SU-DHL-6 (cell line): Measurements from ENCODE around the gene OR8D2.

Source experiments
- H2AFZ ChIP-seq: fragments of 200-600 bp; sonication (generic); 2 replicates; pipeline ENCODE4 v1.6.1; 2014; ENCODE audit warnings: low read depth, mild to moderate bottlenecking, moderate library complexity, mixed read lengths, antibody characterized with exemption, low read length; ENCODE audit not compliant: severe bottlenecking
- H3F3A ChIP-seq: fragments of 200-600 bp; shearing (Covaris generic); 2 replicates; pipeline ENCODE4 v1.6.0; 2016; ENCODE audit warnings: antibody characterized with exemption, mild to moderate bottlenecking; ENCODE audit not compliant: insufficient read depth
- H3K27ac ChIP-seq: fragments of 200-600 bp; sonication (generic); 2 replicates; pipeline ENCODE4 v1.5.1; 2016; ENCODE audit warnings: low read depth, mild to moderate bottlenecking, low read length, moderate library complexity, mixed read lengths
- H3K27me3 ChIP-seq: fragments of 200-600 bp; sonication (generic), shearing (Covaris generic); 2 replicates; pipeline ENCODE4 v1.6.0; 2014; ENCODE audit warnings: mild to moderate bottlenecking, low read length
- H3K36me3 ChIP-seq: fragments of 200-600 bp; sonication (generic); 2 replicates; pipeline ENCODE4 v1.6.1; 2014; ENCODE audit warnings: mild to moderate bottlenecking, low read length, mixed read lengths
- H3K4me2 ChIP-seq: fragments of 300-600, 200-600 bp; shearing (Covaris generic), sonication (generic); 2 replicates; pipeline ENCODE4 v1.6.0; 2014; ENCODE audit warnings: low read length, low read depth, mild to moderate bottlenecking; ENCODE audit not compliant: poor library complexity, severe bottlenecking
- H3K4me3 ChIP-seq: fragments of 200-600 bp; sonication (generic); 2 replicates; pipeline ENCODE4 v1.5.1; 2014; ENCODE audit warnings: antibody characterized with exemption, low read length, mild to moderate bottlenecking, mixed read lengths; ENCODE audit not compliant: insufficient read depth, poor library complexity, severe bottlenecking
- H3K79me2 ChIP-seq: fragments of 200-600 bp; sonication (generic); 2 replicates; pipeline ENCODE4 v1.6.1; 2014; ENCODE audit warnings: mild to moderate bottlenecking, low read length, moderate library complexity; ENCODE audit not compliant: insufficient read depth
- H3K9ac ChIP-seq: fragments of 200-600 bp; sonication (generic); 2 replicates; pipeline ENCODE4 v1.7.0; 2014; ENCODE audit warnings: mild to moderate bottlenecking, low read length
- H3K9me2 ChIP-seq: fragments of 200-600 bp; sonication (generic); replicated peaks from 2 replicates; pipeline ENCODE4 v1.6.1; 2014; ENCODE audit warnings: low read length; ENCODE audit not compliant: insufficient read depth
- H3K9me3 ChIP-seq: fragments of 200-600 bp; sonication (generic); 2 replicates; pipeline ENCODE4 v1.6.1; 2014; ENCODE audit warnings: low read length, mixed read lengths; ENCODE audit not compliant: insufficient read depth
- H4K20me1 ChIP-seq: fragments of 200-600 bp; sonication (generic); 2 replicates; pipeline ENCODE4 v1.6.1; 2014; ENCODE audit warnings: low read depth, mild to moderate bottlenecking, antibody characterized with exemption, low read length, moderate library complexity, mixed read lengths
- CTCF ChIP-seq: fragments of 200-600 bp; sonication (generic); IDR thresholded peaks from one replicate; pipeline ENCODE4 v1.5.1; 2017; ENCODE audit warnings: antibody characterized with exemption, mild to moderate bottlenecking, low read length, moderate library complexity; ENCODE audit not compliant: insufficient read depth, poor library complexity, severe bottlenecking
- EZH2phosphoT487 ChIP-seq: fragments of 200-600 bp; sonication (generic), shearing (Covaris generic); conservative IDR thresholded peaks from 2 replicates; pipeline ENCODE4 v1.6.1; 2018; ENCODE audit warnings: mild to moderate bottlenecking, antibody characterized with exemption, low read length, moderate library complexity, mixed read lengths

OR8D2 gene

GRCh38 chr11:124313131-124313530, 6.9 kb downstream of the OR8D2 start:
- TF ChIP-seq EZH2phosphoT487 (no peak), CTCF (no peak)
- H3K9ac ChIP-seq = no peak overlapping the region
- no peaks in the 10 kb centered on the region for H3F3A ChIP-seq
- H3K9me3 ChIP-seq = no peaks in the 10 kb centered on the region
- H3K36me3 ChIP-seq = no peaks in the 10 kb centered on the region
- no peaks in the 10 kb centered on the region for H3K27me3 ChIP-seq
- H3K4me2 ChIP-seq = no peak overlapping the region
- H3K4me3 ChIP-seq = no peak overlapping the region
- no peaks in the 10 kb centered on the region for H4K20me1 ChIP-seq
- no peaks in the 10 kb centered on the region for H3K79me2 ChIP-seq
- no peak overlapping the region for H3K27ac ChIP-seq
- no peak overlapping the region for H2AFZ ChIP-seq
- H3K9me2 ChIP-seq = no peaks in the 10 kb centered on the region

DNA sequence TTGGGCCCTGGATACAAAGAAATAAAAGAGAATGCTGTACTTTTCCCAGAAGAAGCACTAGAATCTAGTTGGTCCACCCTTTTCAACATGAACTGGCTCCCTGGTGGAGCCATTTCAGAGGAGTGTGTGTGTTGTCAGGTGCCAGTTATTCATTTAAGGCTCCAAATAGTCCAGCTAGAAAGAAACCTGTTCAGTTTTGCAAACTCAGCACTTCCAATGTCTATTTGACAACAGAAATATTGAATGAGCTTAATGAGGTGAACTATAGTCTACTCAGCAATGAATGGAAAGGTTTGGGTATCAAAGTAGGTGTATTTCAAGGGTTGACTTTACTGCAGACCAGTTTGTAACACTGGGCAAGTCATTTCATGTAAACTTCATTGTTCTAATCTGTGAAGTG, 8.3 kb downstream of the OR8D2 start:
- no peaks in the 10 kb centered on the region for H4K20me1 ChIP-seq
- H3K27me3 ChIP-seq = no peaks in the 10 kb centered on the region
- H3K9ac ChIP-seq = no peak overlapping the region
- no peak overlapping the region for H2AFZ ChIP-seq
- no peaks in the 10 kb centered on the region for H3K79me2 ChIP-seq
- H3K9me2 ChIP-seq = no peaks in the 10 kb centered on the region
- no peaks in the 10 kb centered on the region for H3F3A ChIP-seq
- no peak overlapping the region for H3K4me3 ChIP-seq
- H3K4me2 ChIP-seq = no peak overlapping the region
- no peaks in the 10 kb centered on the region for H3K36me3 ChIP-seq
- no peak overlapping the region for H3K27ac ChIP-seq
- H3K9me3 ChIP-seq = no peaks in the 10 kb centered on the region
- TF ChIP-seq EZH2phosphoT487 (no peak), CTCF (no peak)

DNA sequence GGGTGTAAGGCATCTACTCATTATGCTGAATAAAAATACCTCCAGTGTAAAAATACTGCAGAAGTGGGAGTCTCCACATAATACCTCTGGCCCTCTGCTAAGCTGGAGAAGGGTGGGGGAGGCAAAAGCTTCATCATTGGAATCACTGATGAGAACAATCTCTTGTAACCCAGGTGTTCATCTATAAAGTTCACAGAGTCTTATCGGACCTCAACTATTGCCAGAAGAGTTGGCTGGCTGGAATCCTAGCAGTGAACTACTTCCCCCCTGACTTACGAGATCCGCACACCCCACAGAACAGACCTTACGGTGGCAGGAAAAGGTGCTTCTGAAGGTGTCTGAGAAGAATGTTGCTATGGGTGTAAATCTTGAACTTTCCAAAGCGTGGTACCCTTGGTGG, 8.7 kb downstream of the OR8D2 start:
- Histone ChIP-seq H3K9me2 (no peaks in the 10 kb centered on the region), H3K9me3 (no peaks in the 10 kb centered on the region), H4K20me1 (no peaks in the 10 kb centered on the region), H3K79me2 (no peaks in the 10 kb centered on the region), H3K4me2 (no peak overlapping the region), H3K36me3 (no peaks in the 10 kb centered on the region), H3F3A (no peaks in the 10 kb centered on the region), H3K9ac (no peak overlapping the region), H2AFZ (no peak overlapping the region), H3K4me3 (no peak overlapping the region), H3K27me3 (no peaks in the 10 kb centered on the region), H3K27ac (no peak overlapping the region)
- no peak for TF ChIP-seq CTCF
- TF ChIP-seq EZH2phosphoT487 = no peak

- no peaks in the 10 kb centered on the region for H3K79me2 ChIP-seq
- H3K27me3 ChIP-seq = no peaks in the 10 kb centered on the region
- H4K20me1 ChIP-seq = no peaks in the 10 kb centered on the region
- no peaks in the 10 kb centered on the region for H3F3A ChIP-seq
- H3K36me3 ChIP-seq = no peaks in the 10 kb centered on the region
- no peaks in the 10 kb centered on the region for H3K9me3 ChIP-seq
- H3K4me2 ChIP-seq = no peak overlapping the region
- H3K4me3 ChIP-seq = no peak overlapping the region
- H3K27ac ChIP-seq = no peak overlapping the region
- TF ChIP-seq EZH2phosphoT487 = no peak
- TF ChIP-seq CTCF = no peak
- H2AFZ ChIP-seq = no peak overlapping the region
- no peaks in the 10 kb centered on the region for H3K9me2 ChIP-seq
- H3K9ac ChIP-seq = no peak overlapping the region
These were observed 9.3 kb downstream of the OR8D2 start for GRCh38 chr11:124310721-124311120.
